ENCODE data around the gene UNKL.

UNKL gene

DNA sequence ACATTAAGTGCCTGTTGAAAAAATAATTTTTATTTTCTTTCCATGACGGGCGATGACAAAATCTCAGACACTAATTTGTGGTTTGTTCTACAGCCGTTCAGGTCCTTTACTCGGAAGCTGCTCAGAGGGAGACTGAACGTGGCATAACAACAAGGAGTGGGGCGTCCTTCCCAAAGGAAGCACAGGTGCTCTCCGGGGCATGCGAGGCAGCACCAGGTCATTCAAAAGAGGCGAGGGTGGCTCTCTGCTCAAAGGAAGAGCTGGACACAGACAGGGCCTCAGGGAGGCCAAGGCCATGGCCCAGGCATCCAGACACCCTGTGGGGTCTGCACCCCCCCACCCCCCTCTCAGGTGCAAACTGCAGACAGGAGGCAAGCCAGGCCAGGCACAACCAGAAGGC, 16.2 kb downstream of the UNKL start:
- no peak for DNase-seq

DNA sequence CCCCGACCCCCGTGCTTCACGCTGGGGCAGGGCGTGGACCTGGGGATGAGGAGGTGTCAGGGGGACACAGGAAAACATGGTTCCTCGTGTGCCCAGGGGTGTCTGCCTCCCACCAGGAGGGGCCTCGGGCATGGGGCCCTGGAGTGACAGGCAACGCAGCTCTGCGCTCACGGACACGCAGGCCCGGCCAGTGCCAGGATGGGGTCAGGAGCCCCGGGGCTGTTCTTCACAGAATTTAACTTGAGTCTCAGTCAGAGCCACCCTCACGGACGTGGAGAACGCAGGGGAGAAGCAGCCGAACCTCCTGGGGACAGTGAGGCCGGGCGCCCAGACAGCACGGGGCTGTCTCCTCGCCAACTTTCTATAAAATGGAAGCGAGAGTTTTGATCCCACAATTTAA, 16.7 kb downstream of the UNKL start:
- DNase-seq, result no peak

DNA sequence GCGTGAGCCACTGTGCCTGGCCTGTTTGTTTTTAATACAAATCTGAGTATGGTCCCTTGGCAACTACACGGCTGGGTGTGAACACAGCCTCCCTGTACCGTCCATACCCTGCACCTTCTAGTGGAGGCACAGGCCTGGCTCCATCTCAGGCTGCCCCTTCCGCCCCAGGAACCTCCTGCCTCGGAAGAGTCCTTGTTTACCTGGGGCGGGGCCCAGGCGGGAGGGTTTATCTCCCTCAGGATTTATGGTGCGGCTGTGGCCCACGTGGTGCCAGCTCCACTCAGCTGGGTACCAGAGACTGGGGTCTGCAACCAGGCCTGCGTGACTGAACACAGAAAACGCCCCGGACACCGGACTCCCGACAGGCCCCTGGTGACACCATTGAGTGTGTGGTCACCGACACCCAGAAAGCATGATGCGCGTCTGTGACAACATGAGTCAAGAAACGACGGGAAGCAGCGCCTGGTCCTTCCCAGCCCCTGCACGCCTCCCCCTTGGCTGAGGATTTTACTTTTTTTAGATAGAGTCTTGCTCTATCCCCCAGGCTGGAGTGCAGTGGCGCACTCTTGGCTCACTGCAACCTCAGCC, 19.0 kb downstream of the UNKL start:
- no peak for DNase-seq

DNA sequence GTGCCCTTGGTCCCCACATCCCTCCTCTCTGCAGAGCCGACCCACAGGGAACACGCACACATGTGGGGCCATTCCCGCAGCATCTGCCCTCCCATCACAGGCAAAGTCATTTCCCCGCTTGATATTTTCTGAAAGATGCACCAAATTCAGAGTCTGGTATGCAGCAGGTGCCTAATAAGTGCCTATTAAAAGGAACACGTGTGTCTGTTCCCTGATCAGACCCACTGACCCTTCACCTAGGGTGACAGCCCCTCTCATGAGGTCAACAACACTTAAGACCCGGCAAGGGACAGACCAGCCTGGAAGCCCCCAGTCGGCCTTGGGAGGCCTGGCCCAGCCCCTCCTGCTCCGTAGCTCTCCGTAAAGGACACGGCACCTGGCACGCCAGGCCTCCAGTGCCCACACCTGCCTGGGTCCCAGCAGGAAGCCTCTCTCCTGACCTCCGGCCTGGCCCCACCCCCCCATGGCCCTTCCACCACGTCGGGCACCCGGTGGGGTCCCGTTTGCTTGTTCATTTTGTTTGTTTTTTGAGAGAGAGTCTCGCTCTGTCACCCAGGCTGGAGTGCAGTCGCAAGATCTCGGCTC, 20.0 kb downstream of the UNKL start:
- no peak for DNase-seq

DNA sequence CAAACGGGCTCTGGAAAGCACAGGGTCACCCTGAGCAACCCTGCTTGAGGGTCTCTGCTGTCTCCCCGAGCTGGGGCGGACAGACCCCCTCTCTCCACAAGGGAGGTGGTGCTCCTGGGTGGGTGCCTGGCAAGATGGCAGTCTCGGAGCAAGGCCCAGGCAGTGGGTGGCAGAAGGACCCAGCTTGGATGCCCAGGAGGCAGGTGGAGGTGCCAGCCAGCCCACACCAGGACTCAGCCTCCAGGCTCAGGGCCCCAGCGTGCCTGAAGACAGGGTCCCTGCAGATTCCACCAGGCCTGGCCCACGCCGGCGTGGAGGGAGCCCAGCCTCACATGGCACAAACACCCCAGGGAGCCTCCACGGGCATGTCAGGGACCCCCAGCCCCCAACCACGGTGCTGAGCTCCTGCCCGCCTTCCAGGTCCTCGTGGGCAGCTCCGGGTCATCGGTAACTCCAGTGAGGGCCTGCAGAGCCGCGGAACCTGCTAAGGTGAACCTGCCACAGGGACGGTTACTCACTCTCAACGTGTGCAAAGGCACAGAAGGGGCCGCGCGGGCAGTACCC, 20.8 kb downstream of the UNKL start:
- DNase-seq, result no peak

DNA sequence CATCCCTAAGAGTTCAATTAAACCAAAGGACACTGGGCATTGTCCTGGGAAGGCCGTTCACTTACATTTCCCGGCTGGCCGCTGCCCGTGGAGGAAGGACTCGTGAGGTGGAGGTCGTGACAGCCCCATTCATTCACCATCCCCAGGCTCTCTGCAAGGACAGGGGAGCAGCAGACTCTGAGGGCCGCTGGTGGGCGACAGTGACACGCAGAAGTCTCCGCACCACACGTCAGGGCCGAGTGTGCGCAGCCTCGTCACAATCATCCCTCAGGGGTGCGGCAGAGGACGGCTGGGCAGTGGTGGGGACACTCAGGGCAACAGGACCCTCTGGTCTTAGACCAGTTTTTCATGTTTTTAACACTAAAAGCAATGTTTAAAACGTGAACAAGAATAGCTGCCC, 21.7 kb downstream of the UNKL start:
- DNase-seq, result no peak

DNA sequence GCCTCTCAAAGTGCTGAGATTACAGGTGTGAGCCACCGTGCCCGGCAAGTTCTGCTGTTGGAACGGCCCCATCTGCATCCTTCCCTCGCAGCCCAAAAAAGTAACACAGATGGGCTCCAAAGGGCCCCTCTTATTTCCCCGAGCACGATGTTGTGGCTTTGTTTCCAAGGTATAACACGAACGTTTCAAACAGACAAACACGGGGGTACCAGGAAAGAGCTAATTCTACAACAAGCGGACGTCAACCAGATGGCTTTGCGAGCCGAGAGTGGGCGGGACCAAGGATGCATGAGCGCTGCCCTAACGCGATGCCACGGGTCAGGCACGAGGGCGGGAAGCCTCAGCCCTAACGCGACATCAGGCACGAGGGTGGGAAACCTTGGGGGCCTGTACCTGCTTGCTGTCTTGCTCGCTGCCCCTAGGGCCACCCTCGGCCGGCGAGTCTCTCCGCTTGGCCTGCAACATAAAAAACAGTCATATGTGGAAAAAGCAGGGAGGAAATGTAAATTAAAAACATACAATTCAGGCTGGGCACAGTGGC, 24.2 kb downstream of the UNKL start:
- no peak for DNase-seq

DNA sequence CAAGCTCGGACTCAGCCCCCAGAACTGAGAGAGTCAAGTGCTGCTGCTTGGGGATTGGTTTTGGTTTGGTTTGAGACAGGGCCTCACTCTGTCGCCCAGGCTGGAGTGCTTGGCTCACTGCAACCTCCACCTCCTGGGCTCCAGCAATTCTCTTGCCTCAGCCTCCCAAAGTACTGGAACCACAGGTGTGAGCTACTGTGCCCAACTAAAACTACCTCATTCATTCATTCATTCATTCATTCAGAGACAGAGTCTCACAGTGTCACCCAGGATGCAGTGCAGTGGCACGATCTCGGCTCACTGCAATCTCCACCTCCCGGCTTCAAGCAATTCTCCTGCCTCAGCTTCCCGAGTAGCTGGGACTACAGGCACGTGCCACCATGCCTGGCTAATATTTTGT, 24.7 kb downstream of the UNKL start:
- no peak for DNase-seq

DNA sequence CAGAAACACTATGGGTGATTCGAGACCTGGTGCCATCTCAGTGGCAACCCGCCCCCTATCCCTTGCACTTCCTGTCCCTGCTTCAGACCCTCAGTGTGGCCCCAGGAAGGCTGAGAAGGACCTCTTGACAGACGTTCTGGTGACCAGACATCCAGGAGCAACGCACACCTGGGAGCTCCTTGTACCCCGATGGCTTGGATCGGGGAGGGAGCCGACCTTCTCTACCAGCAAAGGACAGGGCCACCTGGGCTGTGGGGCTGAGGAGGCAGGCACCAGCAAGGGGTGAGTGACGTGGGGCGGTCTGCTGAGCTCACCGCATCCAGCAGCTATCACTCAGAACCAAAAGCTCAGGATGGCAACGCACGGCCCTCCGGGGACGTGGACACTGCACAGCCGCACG, 27.2 kb downstream of the UNKL start:
- DNase-seq, result no peak

DNA sequence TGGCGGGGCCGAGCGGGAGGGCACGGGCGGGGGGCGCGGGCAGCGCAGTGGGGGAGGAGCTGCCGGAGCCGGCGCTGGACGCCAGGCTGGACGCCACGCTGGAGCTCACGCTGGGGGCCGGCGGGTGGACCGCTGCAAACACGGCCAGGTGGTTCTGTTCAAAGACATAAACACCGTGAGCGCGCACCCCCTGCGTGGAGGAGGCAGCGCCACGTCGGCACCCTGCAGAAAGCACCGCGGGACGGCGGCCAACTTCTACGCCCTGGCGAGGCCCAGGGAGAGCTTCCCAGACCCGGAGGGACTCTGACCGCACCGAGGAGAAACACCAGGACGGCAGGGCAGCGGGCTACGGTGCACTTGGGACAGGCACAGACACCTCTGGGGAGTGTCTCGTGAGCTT, 29.3 kb downstream of the UNKL start:
- no peak for DNase-seq

DNA sequence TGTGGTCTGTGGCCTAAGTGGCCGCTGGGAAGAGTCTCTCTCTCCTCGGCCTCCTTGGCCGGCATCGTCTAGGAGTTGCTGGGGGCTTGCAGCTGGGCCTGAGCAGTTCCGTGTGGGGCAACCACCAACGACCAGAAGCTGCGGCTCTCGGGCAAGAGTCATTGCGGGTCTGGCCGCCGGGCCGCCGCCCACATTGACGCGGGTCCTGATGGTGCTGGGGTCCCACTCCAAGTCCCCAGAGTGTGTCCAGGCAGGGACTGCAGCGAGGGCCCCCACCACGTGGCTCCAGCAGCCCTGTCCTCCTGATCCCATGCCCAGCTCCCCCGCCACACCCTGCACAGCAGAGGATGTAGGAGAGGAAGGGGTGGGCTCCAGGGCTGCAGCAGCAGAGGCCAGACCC, 30.9 kb downstream of the UNKL start:
- no peak for DNase-seq

DNA sequence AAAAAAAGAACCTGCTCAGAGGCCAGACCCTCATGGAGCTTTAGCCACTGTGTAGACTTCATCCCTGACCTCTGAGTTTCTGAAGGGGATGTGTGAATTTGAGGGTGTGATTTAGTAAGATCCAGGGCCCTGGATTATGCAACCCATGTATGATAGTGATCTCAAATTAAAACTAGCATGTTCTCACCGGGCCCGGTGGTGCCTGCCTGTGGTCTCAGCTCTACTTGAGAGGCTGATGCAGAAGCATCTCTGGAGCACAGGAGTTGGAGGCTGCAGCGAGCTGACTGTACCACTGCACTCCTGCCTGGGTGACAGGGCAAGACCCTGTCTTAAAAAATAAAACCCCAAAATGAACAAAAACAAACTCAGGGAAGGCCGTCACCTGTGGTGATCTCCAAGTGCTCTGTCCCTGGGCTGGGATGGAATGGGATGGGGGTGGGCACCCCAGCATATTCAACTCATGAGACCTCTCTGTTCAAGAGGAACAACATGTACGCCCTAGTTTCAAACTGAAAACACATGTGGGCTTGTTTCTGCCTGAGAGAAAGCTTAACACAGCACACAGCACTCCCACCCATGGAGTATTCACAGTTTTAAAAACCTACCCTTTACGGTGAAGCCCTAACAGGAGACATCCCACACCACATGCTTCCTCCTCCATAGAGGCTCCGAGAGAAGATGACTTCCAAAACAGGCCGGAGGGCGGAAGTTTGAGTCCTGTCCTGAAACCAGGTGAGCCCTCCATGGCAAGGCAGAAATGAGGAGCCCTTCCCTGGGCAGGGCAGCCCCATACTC, 32.7 kb downstream of the UNKL start:
- DNase-seq, result no peak

DNA sequence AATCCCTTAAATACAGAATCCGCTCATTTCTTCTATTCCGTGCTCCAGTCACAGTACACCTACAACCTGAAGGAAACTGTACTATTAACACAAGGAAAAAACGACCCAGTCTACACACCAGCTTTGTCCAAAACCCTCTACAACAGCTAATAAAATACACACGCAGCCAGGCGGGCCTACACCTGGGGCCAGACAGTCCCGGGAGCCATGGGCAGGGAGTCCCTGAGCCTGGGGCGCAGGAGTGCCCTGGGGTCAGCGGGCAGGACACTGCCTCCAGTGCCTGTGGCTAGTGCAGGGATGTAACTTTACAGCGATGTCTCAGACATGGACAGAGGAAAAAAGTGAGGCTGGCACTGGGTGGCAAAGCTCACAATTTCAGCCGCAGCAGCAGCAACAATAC, 34.3 kb downstream of the UNKL start:
- DNase-seq, result no peak

DNA sequence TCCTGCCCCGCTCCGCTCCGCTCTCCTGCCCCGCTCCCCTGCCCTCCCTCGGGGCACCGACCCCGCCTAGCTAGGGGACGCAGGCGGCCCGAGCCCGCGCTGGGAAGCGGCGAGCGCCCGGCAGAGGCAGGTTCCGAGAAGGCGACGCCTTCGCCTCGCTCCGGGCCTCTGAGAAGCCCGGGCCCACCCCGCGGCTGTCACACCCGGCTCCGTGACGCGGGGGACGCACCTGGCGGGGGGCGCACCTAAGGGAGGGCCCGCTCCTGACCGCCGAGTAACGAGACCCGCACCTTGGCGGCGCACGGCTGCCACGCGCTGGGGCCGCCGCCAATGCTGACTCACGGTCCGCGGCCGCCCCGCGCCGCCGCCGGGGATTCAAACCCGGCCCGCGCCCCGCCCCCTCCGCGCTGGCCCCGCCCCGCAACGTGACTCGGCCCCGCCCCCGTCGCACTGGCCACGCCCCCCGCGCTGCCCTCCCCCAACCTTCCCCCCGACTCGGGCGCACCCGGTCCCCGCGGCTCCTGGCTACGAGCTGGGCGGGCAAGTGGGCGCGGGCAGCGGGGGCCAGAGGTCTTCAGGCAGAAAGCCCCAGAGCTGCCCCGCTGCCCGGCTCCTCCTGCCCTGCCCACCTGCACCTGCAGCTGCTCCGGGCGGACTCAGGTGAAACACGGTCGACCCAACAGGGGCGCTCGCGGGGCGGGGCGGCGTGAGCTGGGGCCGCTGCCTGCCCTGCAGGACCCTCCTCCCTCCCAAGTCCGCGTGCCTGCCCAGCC, 35.0 kb downstream of the UNKL start:
- DNase-seq, result peak; percentile 67

DNA sequence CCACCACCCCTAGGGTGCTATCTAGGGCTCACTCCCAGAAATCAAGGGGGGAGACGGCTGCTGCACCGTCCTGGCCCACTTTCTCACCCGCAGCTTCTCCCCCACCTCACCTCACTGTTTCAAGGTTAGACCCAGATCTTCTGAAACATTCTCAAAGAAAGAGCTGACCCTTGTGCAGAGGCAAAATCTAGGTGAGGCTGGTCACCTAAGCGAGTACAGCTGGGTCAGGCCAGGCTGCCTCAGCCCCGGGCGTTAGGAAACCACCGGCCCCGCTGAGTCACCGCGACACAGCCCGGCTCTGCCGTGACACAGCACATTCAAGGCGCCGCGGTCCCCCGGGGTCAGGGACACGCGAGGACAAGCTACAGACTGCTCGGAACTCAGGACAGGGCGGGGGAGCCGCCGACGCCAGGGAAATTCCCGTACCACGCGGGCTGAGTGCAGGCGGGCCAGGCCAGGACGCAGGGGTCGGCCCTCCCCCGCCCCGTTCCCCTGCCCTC, 35.6 kb downstream of the UNKL start:
- DNase-seq, result peak; percentile 73

DNA sequence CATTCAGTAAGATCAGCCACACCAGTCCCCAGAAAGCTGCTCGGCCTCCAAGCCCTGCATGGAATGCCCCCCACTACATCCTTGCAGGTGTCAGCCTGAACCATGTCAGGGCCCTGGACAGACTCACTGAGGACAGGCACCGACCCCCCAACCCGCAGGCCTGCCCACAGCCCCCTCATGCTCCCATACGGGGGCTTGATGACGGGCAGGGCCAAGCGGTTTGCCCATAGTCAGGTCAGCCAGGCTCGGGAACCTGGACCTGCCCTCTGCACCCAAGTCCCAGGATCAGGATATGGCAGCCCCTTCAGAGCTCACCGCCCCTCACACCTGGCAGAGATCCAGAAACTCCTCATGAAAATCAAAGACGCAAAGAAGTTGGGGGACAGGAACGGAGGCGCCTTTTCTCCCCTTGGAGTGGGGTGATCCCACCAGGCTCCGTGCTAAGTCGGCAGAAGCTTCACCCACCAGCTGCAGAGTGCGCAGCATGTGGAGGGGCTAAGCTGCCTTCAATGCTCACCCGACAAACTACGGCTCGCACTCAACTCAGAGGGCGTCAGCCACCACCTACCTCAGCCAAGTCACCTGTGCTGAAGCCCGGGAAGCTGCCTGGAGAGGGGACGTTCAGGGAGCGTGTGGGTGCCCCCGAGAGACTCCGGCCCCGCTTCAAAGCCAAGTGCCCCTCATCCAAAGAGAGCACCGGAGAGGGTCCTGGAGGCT, 36.3 kb downstream of the UNKL start:
- no peak for DNase-seq

DNA sequence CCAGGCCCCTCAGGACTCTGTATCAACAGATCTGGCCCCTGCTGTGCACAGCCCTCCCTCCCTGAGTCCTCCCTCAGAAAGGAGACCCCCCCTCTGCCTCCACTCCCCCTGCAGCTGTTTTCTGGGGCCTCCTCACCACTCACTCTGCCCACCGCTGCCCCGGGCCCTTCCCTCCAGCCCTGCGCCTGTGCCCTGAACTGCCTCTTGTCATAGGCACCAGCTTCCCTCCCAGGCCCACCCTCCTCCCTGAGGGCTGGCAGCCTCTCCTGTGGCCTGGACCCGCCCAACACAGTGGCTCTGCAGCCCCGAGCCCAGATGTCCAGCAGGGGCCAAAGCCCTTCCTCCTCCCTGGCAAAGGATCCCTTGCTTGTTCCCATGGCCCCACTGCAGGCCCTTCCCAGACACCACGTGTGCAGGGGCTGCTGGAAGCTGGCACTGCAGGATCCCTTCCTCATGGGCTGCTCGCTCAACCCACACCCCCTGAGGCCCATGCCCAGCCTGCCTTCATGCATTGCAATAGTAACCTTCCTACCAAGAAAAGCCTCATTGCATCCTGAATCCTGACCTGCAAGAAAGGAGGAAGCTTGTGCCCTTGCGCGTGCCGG, 37.0 kb downstream of the UNKL start:
- DNase-seq, result no peak

DNA sequence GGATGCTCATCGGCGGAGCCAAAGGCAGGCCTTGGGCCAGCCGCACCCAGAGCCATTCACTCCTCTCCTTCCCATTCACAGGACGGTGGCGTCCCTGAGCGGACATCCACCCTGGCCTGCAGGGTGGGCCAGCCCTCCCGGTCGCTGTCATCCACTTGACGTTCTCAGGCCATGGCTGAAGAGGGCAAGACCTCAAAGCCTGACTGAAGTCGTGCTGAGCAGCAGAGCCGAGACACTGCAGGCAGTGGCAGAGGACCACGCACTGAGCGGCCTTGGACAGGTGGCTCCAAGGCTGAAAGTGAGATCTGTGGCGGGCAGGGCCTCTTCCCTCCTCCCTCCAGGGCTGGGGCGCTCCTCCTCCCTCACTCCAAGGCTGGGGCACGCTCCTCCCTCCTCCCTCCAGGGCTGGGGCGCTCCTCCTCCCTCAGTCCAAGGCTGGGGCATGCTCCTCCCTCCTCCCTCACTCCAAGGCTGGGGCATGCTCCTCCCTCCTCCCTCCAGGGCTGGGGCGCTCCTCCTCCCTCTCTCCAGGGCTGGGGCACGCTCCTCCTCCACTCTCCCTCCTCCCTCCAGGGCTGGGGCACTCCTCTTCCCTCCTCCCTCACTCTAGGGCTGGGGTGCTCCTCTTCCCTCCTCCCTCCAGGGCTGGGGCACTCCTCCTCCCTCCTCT, 38.6 kb downstream of the UNKL start:
- peak; percentile 42 for DNase-seq

DNA sequence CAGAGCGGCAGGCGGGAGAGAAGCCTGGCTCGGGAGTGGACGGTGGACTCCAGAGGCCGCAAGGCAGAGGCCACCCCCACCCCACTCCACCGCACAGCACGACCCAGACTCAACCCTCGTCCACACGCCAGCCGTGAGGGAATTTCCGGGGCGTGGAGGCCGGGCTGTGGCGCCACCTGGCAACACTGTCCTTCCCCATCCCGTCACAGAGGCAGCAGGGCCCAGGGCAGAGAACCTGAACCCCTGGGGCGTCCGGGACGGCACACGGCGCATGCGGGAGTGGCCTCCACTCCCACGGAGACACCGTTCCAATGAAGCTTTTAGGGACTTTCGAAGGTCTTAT, 39.2 kb downstream of the UNKL start:
- DNase-seq, result no peak

DNA sequence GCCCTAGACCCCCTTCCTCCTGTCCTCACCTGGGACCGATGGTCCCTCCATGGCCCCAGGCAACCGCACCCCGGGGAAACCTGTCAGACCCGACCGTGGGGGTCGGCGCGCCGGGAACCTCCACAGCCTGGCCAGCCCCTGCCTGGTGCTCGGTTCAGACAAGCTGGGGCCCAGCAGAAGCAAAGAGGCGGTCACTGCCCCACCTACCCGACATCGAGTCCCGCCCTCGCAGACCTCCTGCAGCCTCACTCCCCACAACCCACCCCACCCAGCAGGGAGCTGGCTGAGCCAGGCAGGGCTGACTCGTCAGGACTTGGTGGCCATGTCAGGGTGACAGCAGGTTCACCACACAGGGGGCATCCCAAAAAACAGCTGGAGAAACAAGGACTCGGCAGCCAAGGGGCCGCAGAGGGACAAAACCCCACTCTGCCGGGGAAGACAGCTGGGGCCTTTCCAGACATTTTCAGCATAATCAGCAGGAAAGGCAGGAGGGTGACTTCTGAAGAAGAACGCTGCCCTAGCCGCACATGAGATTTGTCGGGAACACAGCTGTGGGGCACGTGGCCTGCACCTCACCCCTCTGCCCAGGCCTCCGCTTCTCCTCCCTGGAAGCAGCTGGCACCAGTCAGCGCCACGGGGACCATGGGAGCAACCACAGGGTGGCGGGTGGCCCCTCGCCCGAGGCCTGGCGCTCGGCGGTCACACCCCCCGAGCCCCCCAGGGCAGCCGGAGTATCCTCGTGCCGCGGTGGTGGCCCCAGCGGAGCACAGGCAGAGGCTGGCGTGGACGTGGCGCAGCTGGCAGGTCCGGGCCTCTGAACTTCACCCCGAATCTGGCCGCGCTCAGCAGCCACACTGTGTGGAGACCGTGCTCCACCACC, 39.8 kb downstream of the UNKL start:
- DNase-seq, result no peak
